ENCODE data around the gene PRMT3. TPM values are rescaled to one million over a fixed set of nuclear protein-coding genes. Genes with fewer than 3 reads are reported as not detected.

PRMT3 gene
- total and polyA plus RNA-seq, 2 experiments from 2014 or later = 11.7 to 15.7 TPM

DNA sequence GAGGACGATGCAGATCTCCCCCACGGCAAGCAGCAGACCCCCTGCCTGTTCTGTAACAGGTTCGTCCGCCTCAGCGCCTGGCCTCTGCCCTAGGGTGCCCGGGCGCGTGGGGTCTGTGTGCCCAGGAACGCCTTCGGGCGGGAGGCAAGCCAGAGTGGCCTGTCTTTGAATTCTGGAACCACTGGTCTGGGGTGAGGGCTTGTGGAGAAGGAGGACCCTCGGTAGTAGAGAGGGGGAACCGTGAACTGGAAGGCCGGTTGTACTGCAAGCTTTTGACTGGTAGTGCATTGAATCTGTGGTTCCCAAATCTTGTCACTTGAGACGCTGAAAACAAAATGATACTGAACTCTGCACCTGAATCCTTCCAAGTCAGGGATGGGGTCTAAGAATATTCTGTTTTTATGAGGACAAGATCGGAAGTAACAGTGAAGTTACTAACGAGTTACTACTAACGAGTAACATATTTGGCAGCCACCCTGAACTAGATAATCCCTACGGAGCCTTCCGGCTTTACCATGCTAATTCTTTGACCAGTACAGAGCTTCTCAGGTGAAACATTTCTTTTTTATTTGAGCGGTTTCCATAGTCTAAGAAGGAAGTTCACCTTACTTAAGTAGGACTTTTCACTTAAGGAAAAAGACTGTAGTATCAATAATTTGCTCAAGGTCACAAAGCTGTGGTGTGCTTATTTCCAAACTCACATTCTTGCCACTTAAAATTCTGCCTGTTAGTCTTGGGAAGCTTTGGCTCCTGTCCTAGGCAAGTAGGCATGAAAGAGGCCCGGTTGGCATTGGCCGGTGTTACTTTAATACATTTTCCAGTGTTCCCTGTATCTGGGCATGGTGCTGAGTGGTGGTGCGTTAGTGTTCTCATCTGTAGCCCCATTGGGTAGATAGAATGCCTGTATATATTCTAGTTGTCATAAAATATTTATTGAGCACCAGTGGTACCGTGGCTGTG, 860 bp downstream of the PRMT3 start:
- Histone ChIP-seq H3K27ac (peak overlapping the region; percentile 77), H3K4me3 (peak overlapping the region; percentile 93), H3K36me3 (peaks cover 4% of the 10 kb centered on the region), H3K9me3 (ENCODE audit: low read depth) (no peaks in the 10 kb centered on the region), H3K4me1 (ENCODE audit: low read depth) (peaks cover 8% of the 10 kb centered on the region), H3K27me3 (no peaks in the 10 kb centered on the region)
- TF ChIP-seq, protein P1, sequence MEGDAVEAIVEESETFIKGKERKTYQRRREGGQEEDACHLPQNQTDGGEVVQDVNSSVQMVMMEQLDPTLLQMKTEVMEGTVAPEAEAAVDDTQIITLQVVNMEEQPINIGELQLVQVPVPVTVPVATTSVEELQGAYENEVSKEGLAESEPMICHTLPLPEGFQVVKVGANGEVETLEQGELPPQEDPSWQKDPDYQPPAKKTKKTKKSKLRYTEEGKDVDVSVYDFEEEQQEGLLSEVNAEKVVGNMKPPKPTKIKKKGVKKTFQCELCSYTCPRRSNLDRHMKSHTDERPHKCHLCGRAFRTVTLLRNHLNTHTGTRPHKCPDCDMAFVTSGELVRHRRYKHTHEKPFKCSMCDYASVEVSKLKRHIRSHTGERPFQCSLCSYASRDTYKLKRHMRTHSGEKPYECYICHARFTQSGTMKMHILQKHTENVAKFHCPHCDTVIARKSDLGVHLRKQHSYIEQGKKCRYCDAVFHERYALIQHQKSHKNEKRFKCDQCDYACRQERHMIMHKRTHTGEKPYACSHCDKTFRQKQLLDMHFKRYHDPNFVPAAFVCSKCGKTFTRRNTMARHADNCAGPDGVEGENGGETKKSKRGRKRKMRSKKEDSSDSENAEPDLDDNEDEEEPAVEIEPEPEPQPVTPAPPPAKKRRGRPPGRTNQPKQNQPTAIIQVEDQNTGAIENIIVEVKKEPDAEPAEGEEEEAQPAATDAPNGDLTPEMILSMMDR (IDR thresholded peaks at IDR 0.05; ENCODE audit: low read depth, low read length) = no peak
- DNase-seq (ENCODE audit: low read depth in 1 of 2, low spot score in 1 of 2) = peak; percentile 12 to 22

DNA sequence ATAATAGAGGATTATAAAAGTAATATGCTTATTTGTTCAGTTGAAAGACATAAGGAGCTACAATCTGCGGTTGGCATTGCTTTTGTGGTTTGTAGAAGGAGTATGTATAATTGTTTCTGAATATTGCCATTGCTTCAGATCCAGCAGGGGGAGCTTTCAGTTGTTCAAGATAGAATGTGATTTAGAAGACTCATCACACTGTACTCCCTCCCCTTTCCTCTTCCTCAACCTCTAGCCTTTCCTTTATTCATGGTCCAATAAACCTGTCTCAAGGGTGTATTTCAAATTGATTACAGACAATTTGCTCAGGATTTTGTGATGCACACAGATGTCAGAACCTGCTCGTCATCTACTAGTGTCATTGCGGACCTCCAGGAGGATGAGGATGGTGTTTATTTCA, 9.8 kb downstream of the PRMT3 start:
- TF ChIP-seq, protein P1 (IDR thresholded peaks at IDR 0.05; ENCODE audit: low read depth, low read length) = peak; percentile 70
- Histone ChIP-seq H3K36me3 (peaks cover 4% of the 10 kb centered on the region), H3K27ac (no peak overlapping the region), H3K9me3 (ENCODE audit: low read depth) (no peaks in the 10 kb centered on the region), H3K4me3 (no peak overlapping the region), H3K4me1 (ENCODE audit: low read depth) (no peaks in the 10 kb centered on the region), H3K27me3 (no peaks in the 10 kb centered on the region)
- DNase-seq (ENCODE audit: low read depth in 1 of 2, low spot score in 1 of 2) = peak; percentile 36 to 73

DNA sequence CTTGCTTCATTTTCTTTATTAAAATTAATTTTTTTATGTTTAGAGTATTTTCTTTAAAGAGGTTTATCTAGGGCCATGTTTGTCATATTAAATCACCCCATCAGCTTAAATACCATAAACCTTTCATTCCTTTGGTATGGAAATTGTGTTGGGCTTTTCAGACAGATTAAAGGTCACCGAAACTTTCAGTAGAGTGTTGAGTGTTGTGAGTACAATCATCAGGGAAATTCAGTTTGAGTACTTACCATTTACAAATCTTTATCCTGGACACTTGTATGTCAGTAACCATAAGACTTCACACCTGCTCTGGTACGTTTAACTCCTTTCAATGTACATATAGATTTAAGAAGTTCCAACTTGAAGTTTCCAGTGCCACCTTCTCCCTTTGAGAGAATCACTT, 12.0 kb downstream of the PRMT3 start:
- Histone ChIP-seq H3K4me3 (no peak overlapping the region), H3K4me1 (ENCODE audit: low read depth) (no peaks in the 10 kb centered on the region), H3K36me3 (peaks cover 12% of the 10 kb centered on the region), H3K9me3 (ENCODE audit: low read depth) (no peaks in the 10 kb centered on the region), H3K27ac (no peak overlapping the region), H3K27me3 (no peaks in the 10 kb centered on the region)
- TF ChIP-seq, protein P1 (IDR thresholded peaks at IDR 0.05; ENCODE audit: low read depth, low read length) = no peak
- DNase-seq (ENCODE audit: low read depth in 1 of 2, low spot score in 1 of 2) = no peak

DNA sequence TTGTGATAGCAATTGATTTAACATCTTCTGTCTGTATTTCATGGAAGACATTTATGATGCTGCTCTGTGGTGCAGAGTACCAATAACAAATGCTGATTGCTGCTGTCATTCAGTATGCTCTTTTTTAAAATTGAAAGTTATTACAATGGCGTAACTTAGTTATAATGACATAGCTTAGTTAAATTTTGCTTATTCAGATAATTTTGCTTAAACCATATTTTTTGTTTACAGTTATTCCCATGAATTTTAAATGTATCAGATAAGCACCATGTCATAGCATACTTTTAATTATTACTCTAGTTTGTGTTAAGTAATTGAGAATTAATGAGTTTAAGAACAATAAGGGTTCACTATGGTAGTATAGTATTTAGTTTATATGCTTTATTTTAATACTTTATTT, 15.5 kb downstream of the PRMT3 start:
- no peak overlapping the region for H3K27ac ChIP-seq
- peaks cover 24% of the 10 kb centered on the region for H3K36me3 ChIP-seq
- no peak for DNase-seq (ENCODE audit: low read depth in 1 of 2, low spot score in 1 of 2)
- no peaks in the 10 kb centered on the region for H3K27me3 ChIP-seq
- H3K9me3 ChIP-seq (ENCODE audit: low read depth) = no peaks in the 10 kb centered on the region
- no peak overlapping the region for H3K4me3 ChIP-seq
- TF ChIP-seq, protein P1 (IDR thresholded peaks at IDR 0.05; ENCODE audit: low read depth, low read length) = no peak
- no peaks in the 10 kb centered on the region for H3K4me1 ChIP-seq (ENCODE audit: low read depth)

DNA sequence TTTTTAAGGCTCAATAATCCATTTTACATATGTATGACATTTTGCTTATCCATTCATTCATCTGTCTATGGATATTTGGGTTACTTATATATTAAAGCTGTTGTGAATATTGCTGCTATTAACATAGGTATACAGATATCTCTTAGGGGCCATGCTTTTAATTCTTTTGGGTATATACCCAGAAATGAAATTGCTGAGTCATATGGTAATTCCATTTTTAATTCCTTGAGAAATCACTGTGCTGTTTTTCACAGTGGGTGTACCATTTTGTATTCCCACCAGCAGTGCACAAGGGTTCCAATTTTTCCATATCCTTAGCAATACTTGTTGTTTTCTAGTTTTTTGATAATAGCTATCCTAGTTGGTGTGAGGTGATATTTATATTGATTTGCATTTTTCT, 19.0 kb downstream of the PRMT3 start:
- Histone ChIP-seq H3K4me1 (ENCODE audit: low read depth) (no peaks in the 10 kb centered on the region), H3K9me3 (ENCODE audit: low read depth) (no peaks in the 10 kb centered on the region), H3K27ac (no peak overlapping the region), H3K36me3 (peaks cover 30% of the 10 kb centered on the region), H3K4me3 (no peak overlapping the region), H3K27me3 (no peaks in the 10 kb centered on the region)
- no peak for DNase-seq (ENCODE audit: low read depth in 1 of 2, low spot score in 1 of 2)
- TF ChIP-seq, protein P1 (IDR thresholded peaks at IDR 0.05; ENCODE audit: low read depth, low read length) = no peak
